GM23338 (cell line): Measurements from ENCODE around the gene PRKAR1B.

ENCODE experiments used
- CTCF ChIP-seq, 2 experiments: fragments of 200-600 bp in 1 of 2; sonication (generic) in 1 of 2; conservative IDR thresholded peaks; 2 replicates each; pipeline versions ENCODE4 v1.5.1 to v1.6.1; 2016 to 2017; ENCODE audit warnings: antibody characterized with exemption in 2 of 2, low read depth in 2 of 2, mild to moderate bottlenecking in 2 of 2, moderate library complexity in 1 of 2
- ETS1 ChIP-seq: IDR thresholded peaks from 2 replicates; pipeline ENCODE4 v1.6.1; 2016; ENCODE audit warnings: antibody characterized with exemption
- EZH2 ChIP-seq: fragments of 200-600 bp; sonication (generic); IDR thresholded peaks from one replicate; pipeline ENCODE4 v1.8.0; 2017; ENCODE audit warnings: antibody characterized with exemption, mild to moderate bottlenecking, low read depth; ENCODE audit not compliant: unreplicated experiment
- POLR2AphosphoS5 ChIP-seq: IDR thresholded peaks from 2 replicates; pipeline ENCODE4 v1.6.1; 2016; ENCODE audit warnings: antibody characterized with exemption, low read depth
- ZNF331 ChIP-seq: fragments of 250-450 bp; sonication (Bioruptor Pico); IDR thresholded peaks from 2 replicates; pipeline ENCODE4 v1.5.0; 2020; ENCODE audit warnings: low read depth, mild to moderate bottlenecking, moderate library complexity

- TF ChIP-seq CTCF (conservative IDR thresholded peaks at IDR 0.05; ENCODE audit: low read depth in 2 of 2) = no peak
- TF ChIP-seq ZNF331 (CRISPR knock-in tag) = no peak
- TF ChIP-seq POLR2AphosphoS5 = no peak
- TF ChIP-seq ETS1 = no peak
- no peak for TF ChIP-seq EZH2
These were observed 96.5 kb downstream of the PRKAR1B start for GRCh38 chr7:630539-630938.
